HFFc6 (cell line): ENCODE data around the gene ZNF217. TPM values are rescaled to one million over a fixed set of nuclear protein-coding genes. Genes with fewer than 3 reads are reported as not detected.
"Not testable (repeated sequence)": the region's sequence is repeated elsewhere in the genome, so short reads cannot be mapped to it uniquely, and the experiment has no call there.

Experiments used
- DNase-seq: peaks from one replicate; pipeline ENCODE4 v3.0.0-alpha.2; 2018
- H3K27ac Mint-ChIP-seq: 2 replicates; pipeline ENCODE4 v1.8.0; 2020; ENCODE audit warnings: mild to moderate bottlenecking, mixed read lengths
- H3K27me3 Mint-ChIP-seq: 2 replicates; pipeline ENCODE4 v1.8.0; 2021; ENCODE audit warnings: mild to moderate bottlenecking, moderate library complexity, mixed read lengths; ENCODE audit not compliant: insufficient read depth
- H3K36me3 Mint-ChIP-seq: 2 replicates; pipeline ENCODE4 v1.8.0; 2021; ENCODE audit warnings: low read depth, mixed read lengths
- H3K4me1 Mint-ChIP-seq: 2 replicates; pipeline ENCODE4 v1.8.0; 2020; ENCODE audit warnings: low read depth, mixed read lengths
- H3K4me3 Mint-ChIP-seq: 2 replicates; pipeline ENCODE4 v1.8.0; 2020; ENCODE audit warnings: mild to moderate bottlenecking, moderate library complexity, mixed read lengths
- H3K9me3 Mint-ChIP-seq: 2 replicates; pipeline ENCODE4 v1.8.0; 2020; ENCODE audit warnings: mild to moderate bottlenecking, mixed read lengths
- CTCF ChIP-seq: fragments of 200-600 bp; sonication (generic); IDR thresholded peaks from 2 replicates; pipeline ENCODE4 v1.5.0; 2021; ENCODE audit warnings: antibody characterized with exemption, mild to moderate bottlenecking
- total RNA-seq, 6 experiments: library from RNA; stranded (reverse); fragmentation: NEBNext Ultra II Directional; extraction: Animal tissue kit (Norgen Biotek cat#: 25700); gene quantifications; 2 replicates in 1 of 6; 3 replicates in 5 of 6; pipeline ENCODE4 v1.2.3, GENCODE V29; 2021

Gene ZNF217
- total RNA-seq, 6 experiments from 2014 or later: 38.5 to 42.9 (median 40.1) TPM

- Mint-ChIP-seq H3K27ac (no peak overlapping the region), H3K4me1 (no peaks in the 10 kb centered on the region), H3K27me3 (peaks cover 2% of the 10 kb centered on the region; the same call in 1 of the 2 replicates), H3K4me3 (no peak overlapping the region), H3K9me3 (no peaks in the 10 kb centered on the region), H3K36me3 (0 out of 2 replicates have a peak, but pooled peaks cover 8% of the 10 kb centered on the region)
- no peak for TF ChIP-seq CTCF
- no peak for DNase-seq
Observed at GRCh38 chr20:53559816-53560215, 33.8 kb downstream of the ZNF217 start.

- H3K9me3 Mint-ChIP-seq: no peaks in the 10 kb centered on the region
- H3K4me3 Mint-ChIP-seq: no peak overlapping the region
- H3K4me1 Mint-ChIP-seq: no peaks in the 10 kb centered on the region
- H3K27ac Mint-ChIP-seq: no peak overlapping the region
- no peak for TF ChIP-seq CTCF
- H3K27me3 Mint-ChIP-seq: peaks cover 2% of the 10 kb centered on the region; the same call in 1 of the 2 replicates
- H3K36me3 Mint-ChIP-seq: 0 out of 2 replicates have a peak, but pooled peaks cover 8% of the 10 kb centered on the region
- DNase-seq: no peak
Observed at GRCh38 chr20:53557130-53557529, 36.5 kb downstream of the ZNF217 start.

- peaks cover 2% of the 10 kb centered on the region; the same call in 1 of the 2 replicates for H3K27me3 Mint-ChIP-seq
- no peak for TF ChIP-seq CTCF
- H3K27ac Mint-ChIP-seq: no peak overlapping the region
- H3K36me3 Mint-ChIP-seq: 0 out of 2 replicates have a peak, but pooled peaks cover 8% of the 10 kb centered on the region
- no peaks in the 10 kb centered on the region for H3K4me1 Mint-ChIP-seq
- no peaks in the 10 kb centered on the region for H3K9me3 Mint-ChIP-seq
- DNase-seq: no peak
- no peak overlapping the region for H3K4me3 Mint-ChIP-seq
Observed at GRCh38 chr20:53556267-53556897, 37.3 kb downstream of the ZNF217 start.

- H3K9me3 Mint-ChIP-seq: no peaks in the 10 kb centered on the region
- H3K27me3 Mint-ChIP-seq: peaks cover 2% of the 10 kb centered on the region; the same call in 1 of the 2 replicates
- H3K4me3 Mint-ChIP-seq: no peak overlapping the region
- no peak overlapping the region for H3K27ac Mint-ChIP-seq
- 0 out of 2 replicates have a peak, but pooled peaks cover 8% of the 10 kb centered on the region for H3K36me3 Mint-ChIP-seq
- H3K4me1 Mint-ChIP-seq: no peaks in the 10 kb centered on the region
- no peak for DNase-seq
- no peak for TF ChIP-seq CTCF
Observed at GRCh38 chr20:53555816-53556215, 37.8 kb downstream of the ZNF217 start.

GRCh38 chr20:53555081-53555480 is 38.6 kb downstream of the ZNF217 start:
- Mint-ChIP-seq H3K4me3 (no peak overlapping the region), H3K4me1 (no peaks in the 10 kb centered on the region), H3K27ac (no peak overlapping the region), H3K9me3 (no peaks in the 10 kb centered on the region), H3K27me3 (peaks cover 2% of the 10 kb centered on the region; the same call in 1 of the 2 replicates), H3K36me3 (0 out of 2 replicates have a peak, but pooled peaks cover 3% of the 10 kb centered on the region)
- TF ChIP-seq CTCF: no peak
- no peak for DNase-seq

GRCh38 chr20:53552572-53552893 is 41.1 kb downstream of the ZNF217 start:
- H3K4me3 Mint-ChIP-seq, H3K27me3 Mint-ChIP-seq, H3K4me1 Mint-ChIP-seq, H3K36me3 Mint-ChIP-seq, H3K9me3 Mint-ChIP-seq, H3K27ac Mint-ChIP-seq, DNase-seq: not testable (repeated sequence)

- not testable (repeated sequence) for DNase-seq, H3K36me3 Mint-ChIP-seq, H3K9me3 Mint-ChIP-seq, H3K27me3 Mint-ChIP-seq, H3K27ac Mint-ChIP-seq, H3K4me3 Mint-ChIP-seq, H3K4me1 Mint-ChIP-seq
Observed at GRCh38 chr20:53551719-53552571, 41.7 kb downstream of the ZNF217 start.
